ENCODE measurements around the gene SSH3.

SSH3 gene, protein sequence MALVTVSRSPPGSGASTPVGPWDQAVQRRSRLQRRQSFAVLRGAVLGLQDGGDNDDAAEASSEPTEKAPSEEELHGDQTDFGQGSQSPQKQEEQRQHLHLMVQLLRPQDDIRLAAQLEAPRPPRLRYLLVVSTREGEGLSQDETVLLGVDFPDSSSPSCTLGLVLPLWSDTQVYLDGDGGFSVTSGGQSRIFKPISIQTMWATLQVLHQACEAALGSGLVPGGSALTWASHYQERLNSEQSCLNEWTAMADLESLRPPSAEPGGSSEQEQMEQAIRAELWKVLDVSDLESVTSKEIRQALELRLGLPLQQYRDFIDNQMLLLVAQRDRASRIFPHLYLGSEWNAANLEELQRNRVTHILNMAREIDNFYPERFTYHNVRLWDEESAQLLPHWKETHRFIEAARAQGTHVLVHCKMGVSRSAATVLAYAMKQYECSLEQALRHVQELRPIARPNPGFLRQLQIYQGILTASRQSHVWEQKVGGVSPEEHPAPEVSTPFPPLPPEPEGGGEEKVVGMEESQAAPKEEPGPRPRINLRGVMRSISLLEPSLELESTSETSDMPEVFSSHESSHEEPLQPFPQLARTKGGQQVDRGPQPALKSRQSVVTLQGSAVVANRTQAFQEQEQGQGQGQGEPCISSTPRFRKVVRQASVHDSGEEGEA

DNA sequence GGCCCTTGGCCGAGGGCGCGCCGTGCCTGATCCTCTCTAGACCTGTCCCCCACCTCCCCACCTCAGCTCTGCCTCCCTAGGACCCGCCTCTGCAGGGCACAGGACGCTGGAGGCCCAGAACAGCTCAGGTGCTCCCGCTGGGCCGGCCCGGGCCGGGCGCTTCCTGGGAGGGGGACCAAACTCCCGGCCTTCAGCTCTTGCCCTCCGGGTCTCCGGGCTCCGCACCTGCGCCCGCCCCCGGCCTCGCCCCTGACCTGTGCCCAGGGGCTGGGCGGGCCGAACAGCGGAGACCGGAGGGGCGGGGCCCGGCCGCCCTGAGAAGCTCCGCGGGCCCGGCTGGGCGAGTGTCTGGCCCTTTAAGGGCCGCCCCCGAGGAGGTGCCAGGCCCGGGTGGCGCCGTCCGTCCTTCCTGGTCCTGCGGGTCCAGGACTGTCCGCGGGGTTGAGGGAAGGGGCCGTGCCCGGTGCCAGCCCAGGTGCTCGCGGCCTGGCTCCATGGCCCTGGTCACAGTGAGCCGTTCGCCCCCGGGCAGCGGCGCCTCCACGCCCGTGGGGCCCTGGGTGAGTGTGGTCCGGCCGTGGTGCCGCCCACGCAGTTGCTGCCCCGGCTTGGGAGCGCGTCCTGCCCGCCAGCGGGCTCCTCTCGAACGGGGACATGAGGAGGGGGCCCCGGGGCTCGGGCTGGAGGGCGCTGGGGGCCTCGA, at the start of gene SSH3:
SSH3 (plus strand) TSS at position 399 of the 703 bp plus-strand sequence; CDS start at position 495, 96 bp downstream.
- H3K4me3 ChIP-seq (ENCODE audit: low read depth, low read length), result peak within 1 kb of the TSS; percentile 65

DNA sequence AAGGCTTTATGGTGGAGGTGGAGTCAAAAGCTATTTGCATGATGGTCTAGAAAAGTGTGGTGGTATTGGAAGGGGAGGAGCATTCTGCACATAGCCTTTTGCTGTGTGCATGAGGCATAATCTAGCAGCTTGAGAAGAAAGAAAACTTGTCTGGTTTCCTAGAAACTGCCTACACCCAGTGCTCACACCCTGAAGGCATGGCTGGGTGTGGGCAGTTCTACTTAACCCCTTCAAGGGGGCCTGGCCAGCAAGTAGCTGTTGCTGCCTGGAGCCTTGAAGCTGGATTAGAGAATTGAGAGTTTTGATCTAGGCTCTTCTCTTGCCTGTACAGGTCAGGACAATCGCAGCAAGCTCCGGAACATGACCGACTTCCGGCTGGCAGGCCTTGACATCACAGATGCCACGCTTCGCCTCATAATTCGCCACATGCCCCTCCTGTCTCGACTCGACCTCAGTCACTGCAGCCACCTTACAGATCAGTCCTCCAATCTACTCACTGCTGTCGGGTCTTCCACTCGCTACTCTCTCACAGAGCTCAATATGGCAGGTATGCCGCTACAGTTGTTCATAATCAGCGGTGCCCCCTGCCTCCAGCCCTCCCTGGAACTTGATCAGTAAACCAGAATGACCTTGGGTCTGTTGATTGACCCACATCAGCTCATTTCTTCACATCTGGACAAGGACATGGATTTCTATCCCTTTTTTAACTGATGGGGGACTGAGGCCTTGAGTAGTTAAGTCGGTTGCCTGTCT, 49.3 kb upstream of the SSH3 start:
- no peak overlapping the region for H3K4me3 ChIP-seq (ENCODE audit: low read depth, low read length)

GRCh38 chr11:67254798-67255197, 48.5 kb upstream of the SSH3 start:
- no peak overlapping the region for H3K4me3 ChIP-seq (ENCODE audit: low read depth, low read length)

DNA sequence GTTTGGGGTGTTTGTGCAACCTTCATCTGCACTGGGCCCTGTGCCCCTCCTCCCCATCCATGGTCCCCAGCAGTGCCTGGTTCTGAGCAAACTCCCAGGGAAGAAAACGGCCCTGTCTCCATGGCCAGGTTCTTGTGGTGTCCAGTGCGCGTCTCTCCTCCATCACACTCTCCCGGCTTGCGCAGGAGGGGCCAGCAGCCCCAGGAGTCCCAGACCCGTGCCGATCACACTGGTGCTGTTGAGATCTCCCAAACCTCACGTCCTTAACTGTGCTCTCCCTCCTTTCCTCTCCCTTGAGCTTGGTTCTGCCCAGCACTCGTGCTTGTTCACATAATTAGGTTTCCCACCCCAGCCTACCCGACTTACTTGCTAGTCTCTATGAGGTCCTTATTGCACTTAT, 48.0 kb upstream of the SSH3 start:
- H3K4me3 ChIP-seq (ENCODE audit: low read depth, low read length), result no peak overlapping the region

DNA sequence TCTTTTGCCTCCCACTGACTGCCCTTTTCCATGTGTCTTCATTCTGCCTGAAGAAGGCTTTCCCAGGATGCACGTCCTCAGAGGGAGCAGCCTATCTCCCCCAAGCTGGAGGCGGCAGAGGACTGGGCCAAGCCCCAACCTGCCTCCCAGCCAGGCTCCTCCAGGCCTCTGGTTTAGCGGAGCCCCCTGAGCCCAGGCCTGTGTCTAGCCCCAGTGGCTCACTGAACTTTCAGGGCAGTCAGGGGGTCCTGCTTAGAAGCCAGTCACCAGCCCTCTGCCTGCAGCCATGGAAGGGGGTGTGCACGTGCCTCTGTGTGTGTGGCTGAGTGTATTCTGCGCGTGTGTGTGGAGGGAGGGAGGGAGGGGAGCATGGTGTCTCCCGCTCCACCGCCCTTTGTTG, 47.5 kb upstream of the SSH3 start:
- H3K4me3 ChIP-seq (ENCODE audit: low read depth, low read length), result no peak overlapping the region

GRCh38 chr11:67256477-67257135, 46.7 kb upstream of the SSH3 start:
- H3K4me3 ChIP-seq (ENCODE audit: low read depth, low read length), result no peak overlapping the region

DNA sequence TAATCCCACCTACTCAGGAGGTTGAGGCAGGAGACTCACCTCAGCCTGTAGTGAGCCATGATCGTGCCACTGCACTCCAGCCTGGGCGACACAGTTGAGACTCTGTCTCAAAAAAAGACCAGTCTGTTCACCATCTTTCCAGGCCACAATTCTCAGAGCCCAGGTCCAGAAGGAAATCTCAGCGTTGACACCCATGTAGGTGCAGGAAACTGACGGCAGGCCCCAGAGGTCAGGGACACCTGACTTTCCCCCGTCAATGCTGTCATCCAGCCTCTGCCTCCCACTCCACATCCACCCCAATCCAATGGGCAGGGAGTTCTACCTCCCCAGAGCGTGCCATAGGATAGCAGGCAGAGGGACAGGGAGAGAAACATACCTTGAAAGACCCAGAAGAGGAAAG, 42.9 kb upstream of the SSH3 start:
- no peak overlapping the region for H3K4me3 ChIP-seq (ENCODE audit: low read depth, low read length)

DNA sequence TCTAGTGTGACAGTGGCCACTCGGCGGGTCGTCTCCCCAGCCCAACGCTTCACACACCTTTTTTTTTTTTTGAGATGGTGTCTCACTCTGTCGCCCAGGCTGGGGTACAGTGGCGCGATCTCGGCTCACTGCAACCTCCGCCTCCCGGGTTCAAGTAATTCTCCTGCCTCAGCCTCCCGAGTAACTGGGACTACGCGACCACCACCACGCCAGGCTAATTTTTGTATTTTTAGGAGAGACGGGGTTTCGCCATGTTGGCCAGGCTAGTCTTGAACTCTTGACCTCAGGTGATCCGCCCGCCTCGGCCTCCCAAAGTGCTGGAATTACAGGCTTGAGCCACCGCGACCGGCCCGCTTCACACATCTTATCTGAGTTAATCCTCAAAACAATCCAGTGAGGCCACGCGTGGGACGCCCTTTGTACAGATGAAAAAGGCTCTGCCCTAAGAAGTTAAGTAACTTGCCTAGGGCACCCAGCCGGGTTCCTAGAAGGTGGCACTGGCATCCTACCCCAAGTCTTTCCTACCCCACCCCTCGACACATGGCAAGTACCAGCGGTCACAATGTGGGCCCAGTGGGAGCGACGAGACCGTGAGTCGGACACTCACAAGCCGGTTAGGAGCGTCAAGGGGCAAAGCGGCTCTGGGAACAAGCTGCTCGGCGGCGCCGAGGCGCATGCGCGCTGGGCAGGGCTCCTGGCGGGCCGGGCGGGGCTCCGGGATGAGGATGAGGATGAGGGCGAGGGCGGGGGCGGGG, 42.3 kb upstream of the SSH3 start:
- peak overlapping the region; percentile 21 for H3K4me3 ChIP-seq (ENCODE audit: low read depth, low read length)

- H3K4me3 ChIP-seq (ENCODE audit: low read depth, low read length), result no peak overlapping the region
Measured at GRCh38 chr11:67261640-67261945, 41.7 kb upstream of the SSH3 start.

GRCh38 chr11:67261946-67262681, 41.2 kb upstream of the SSH3 start:
- no peak overlapping the region for H3K4me3 ChIP-seq (ENCODE audit: low read depth, low read length)

- H3K4me3 ChIP-seq (ENCODE audit: low read depth, low read length), result no peak overlapping the region
Measured at GRCh38 chr11:67262731-67263675, 40.3 kb upstream of the SSH3 start.

GRCh38 chr11:67264260-67264659, 39.1 kb upstream of the SSH3 start:
- no peak overlapping the region for H3K4me3 ChIP-seq (ENCODE audit: low read depth, low read length)

DNA sequence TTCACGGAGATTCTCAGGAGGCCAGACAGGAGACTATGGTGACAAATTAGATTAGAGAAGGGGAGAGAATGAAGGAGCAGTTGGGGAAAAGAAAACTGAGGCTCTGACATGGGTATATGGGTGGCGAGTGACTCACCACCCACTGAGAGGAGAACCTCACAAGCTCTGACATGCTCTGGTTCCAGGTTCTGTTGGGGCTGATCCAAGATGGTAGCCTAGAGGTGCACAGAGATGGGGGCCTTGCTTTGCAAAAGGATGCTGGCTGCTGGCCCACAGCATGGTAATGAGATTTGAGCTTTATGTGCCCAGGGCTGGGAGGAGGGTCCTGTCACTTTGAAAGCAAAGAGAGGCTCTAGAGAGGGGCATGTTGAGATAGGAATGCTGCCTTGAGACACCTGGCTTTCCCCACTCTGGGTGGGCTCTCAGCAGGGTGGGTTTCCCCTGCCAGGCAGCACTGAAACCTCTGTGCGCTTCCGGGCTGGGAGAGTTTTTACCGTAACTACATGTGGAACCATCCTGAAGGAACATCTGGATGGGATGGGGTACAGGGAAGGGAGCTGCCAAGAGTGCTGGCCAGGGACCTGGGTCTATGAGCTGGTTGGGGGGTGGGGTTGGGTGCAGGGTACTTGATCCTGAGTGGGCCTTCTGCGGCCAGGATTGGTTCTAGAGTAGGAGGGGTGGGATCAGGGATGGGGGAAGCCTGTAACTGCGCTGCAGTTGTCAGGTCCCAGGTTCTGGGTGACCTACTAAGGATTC, 38.3 kb upstream of the SSH3 start:
- no peak overlapping the region for H3K4me3 ChIP-seq (ENCODE audit: low read depth, low read length)

GRCh38 chr11:67265633-67266448, 37.5 kb upstream of the SSH3 start:
- peak overlapping the region; percentile 5 for H3K4me3 ChIP-seq (ENCODE audit: low read depth, low read length)

- peak within 1 kb of the TSS; percentile 58 for H3K4me3 ChIP-seq (ENCODE audit: low read depth, low read length)
Measured at GRCh38 chr11:67266449-67267187, 36.7 kb upstream of the SSH3 start, which contains the start of gene GRK2. Gene GRK2 (plus strand): TSS chr11:67266473. CDS start chr11:67266700, 227 bp downstream.

All from iPS-11a (cell line).